CD4-positive, alpha-beta T cell treated with Interleukin-21 for 1 hour (primary cell): ENCODE measurements around the gene TAL2.
"Not testable (repeated sequence)": the region's sequence is repeated elsewhere in the genome, so short reads cannot be mapped to it uniquely, and the experiment has no call there.

Experiments
- DNase-seq: peaks from one replicate; pipeline ENCODE4 v3.0.0-alpha.2; 2020

Gene TAL2

DNA sequence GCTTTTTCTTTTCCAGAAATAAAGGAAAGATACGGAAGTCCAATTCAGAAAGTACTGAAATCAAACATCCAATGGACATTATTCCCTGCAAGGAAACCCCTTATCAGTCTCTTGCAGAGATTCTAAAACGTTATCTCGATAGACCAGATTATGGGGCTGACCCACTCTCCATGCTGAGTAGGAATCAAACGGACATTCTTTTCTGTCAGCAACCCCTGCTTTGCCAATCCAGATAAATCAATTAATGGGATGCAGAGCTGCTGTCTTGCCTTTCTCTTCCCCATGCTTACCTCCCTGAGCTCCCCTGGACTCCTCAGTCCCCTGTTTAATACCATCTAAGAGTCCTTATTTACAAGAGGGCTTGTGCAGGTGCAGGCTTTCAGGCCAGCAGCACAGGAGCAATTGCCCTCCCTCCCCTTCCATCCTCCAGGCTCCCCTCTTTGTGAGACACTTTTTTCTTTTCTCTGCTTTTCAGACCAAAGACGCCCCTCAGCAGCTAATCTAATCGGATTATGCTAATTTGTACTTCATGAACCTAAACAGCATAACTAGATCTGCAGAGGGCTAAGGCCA is 14.2 kb downstream of the TAL2 start:
- no peak for DNase-seq

DNA sequence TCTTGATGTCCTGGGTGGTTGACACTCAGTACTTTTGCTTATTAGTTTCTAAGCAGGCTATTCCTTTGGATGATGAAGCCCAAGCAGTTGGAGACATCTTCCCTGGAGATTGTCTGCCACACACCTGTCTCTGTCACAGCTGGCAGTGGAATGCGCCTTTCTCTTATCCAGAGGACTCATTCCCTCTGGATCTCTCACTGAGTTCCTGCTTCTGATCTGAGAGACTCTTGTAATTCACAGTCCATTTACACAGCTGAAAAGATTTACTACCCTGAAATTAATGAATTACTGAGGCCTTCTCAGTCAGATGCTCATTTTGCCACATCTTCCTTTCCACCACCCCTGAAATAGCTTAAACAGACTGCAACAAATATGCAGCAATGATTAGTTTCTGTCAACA is 15.9 kb downstream of the TAL2 start:
- no peak for DNase-seq

DNA sequence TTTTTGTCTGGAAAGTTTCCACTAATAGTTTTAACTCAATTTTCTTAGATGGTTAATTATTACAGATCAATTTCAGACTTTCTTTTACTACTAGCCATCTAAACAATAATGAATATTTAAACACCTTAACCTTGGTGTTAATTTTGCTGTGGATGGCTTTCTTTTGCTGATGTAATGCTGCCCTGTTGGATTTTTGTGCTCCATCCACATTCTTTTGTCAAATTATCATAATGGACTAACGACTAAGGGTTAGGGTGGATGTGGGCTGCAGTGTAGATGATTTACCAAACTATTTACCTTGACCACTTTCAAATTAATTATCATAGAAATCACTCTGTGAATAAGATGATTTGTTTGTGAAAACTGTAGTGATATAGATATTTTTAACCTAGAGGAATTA is 16.5 kb downstream of the TAL2 start:
- DNase-seq, result no peak

DNA sequence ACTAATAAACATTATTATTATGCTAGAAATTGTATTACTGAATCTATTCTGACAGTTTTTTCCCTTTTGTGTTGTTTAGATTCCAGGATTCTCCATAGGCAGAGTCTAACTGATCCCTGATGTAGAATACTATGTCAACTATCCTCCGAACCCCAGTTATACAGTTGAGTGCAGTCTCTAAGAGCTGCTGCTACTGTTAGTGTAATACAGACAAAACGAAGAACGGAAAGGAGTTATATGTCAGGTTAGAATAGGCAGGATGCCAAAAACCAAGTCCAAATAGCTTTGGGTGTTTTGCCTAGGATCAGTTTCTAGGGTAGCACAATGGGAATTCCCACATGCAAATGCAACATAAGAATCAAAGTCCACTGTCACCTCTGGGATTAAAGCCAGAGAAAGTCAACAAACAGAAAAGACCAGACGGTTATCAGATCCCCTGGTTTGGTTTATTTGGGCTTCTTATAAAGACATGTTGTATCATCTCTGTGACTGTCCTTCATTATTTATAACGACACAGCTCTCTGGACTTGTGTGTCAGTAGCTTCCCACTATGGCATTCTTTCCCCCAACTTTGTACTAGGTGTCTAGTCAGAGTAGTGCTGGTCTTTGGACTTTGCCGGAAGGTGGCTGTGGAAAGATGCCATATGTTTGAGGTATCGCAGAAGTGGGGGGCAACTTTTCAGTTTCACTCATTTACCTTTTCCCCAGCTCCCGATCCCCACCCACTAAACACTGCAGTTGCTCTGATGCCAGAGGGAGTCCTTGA is 17.2 kb downstream of the TAL2 start:
- DNase-seq, result no peak

DNA sequence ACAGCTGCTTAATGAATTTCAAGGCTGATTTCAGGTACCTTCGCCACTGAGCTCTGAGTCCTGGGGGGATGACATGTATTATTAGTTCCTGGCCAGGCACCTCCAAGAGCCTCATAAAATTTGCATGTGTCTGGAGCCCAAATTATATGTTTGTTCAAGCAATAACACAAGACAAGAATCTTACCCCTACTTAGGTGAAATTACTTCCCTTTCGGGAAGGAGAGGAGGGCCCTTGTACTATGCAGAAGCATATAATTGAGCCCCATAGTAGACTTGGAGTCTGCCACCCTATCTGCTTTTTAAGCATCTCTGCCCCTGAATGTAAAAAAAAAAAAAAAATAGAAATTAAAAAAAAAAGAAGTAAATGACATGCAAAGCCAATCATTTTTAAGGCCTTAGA is 19.1 kb downstream of the TAL2 start:
- no peak for DNase-seq

DNA sequence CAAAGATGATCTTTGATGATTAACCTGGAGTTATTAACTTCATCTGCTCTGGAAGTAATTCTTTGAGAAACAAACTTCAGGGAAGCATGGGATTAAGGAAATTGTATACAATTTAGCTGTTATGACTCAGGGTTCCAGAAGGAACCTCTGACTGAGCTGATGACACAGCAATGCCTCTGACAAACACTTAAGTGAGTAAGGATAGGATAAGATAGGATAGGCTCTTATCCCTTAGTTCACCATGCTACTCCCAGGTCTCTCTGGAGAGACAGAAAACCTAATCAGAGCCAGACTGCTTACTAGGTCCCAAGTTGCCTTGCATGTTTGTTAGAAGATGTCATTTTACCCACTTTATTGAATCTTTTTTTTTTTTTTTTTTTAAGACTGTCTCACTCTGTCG is 19.5 kb downstream of the TAL2 start:
- no peak for DNase-seq

DNA sequence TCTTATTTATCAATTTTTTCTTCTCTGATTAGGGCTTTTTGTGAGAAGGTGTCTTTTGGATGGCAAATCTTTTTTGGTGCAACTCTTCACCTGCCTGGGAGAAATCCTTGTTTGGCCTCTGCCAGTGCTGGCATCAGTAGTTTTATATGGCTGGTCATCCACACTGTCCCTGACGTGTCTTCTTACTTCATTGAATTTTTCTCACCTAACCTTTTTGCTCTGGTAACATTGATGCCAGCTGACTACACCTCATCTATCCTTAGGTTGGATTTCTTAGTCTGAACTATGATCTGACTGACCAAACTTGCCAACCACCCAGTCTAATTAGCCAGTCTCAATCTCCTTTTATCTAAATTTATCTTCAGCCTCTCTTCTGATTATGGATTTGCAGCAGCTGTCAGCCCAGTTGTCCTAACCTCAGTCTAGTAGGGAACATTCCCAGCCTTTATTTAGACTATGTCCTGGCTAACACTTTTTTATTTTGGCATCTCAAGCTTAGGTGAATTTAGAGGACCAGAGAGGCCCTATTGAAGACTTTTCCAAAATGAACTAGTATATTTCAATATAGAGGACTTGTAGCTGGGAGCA is 21.5 kb downstream of the TAL2 start:
- DNase-seq, result no peak

DNA sequence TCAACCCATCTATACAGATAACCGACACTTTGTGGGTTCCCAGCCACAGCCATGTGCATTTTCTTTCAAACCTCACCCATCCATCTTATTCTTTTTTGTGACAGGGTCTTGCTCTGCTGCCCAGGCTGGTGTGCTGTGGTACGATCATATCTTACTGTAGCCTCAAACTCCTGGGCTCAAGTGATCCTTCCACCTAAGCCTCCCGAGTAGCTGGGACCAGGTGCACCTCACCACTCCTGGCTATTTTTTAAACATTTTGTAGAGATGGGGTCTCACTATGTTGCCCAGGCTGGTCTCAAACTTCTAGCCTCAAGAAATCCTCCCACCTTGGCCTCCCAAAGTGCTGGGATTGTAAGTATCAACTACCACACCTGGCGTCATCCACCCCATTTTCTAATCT is 24.7 kb downstream of the TAL2 start:
- DNase-seq, result no peak

DNA sequence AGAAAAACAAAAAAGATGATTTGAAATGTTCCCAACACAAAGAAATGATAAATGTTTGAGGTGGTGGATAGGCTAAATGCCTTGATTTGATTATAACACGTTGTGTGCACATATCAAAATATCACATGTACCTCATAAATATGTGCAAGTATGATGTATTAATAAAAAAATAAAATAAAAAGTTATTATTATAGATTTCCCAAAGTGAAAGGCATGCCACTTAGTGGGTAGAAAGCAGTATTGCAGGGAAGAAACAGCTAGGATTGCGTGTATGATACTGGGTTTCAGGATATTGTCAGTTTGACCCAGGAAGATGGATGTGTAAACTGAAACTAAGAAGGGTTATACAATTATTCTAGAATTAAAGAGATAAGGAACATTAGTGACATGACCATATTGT is 28.5 kb downstream of the TAL2 start:
- DNase-seq, result no peak

DNA sequence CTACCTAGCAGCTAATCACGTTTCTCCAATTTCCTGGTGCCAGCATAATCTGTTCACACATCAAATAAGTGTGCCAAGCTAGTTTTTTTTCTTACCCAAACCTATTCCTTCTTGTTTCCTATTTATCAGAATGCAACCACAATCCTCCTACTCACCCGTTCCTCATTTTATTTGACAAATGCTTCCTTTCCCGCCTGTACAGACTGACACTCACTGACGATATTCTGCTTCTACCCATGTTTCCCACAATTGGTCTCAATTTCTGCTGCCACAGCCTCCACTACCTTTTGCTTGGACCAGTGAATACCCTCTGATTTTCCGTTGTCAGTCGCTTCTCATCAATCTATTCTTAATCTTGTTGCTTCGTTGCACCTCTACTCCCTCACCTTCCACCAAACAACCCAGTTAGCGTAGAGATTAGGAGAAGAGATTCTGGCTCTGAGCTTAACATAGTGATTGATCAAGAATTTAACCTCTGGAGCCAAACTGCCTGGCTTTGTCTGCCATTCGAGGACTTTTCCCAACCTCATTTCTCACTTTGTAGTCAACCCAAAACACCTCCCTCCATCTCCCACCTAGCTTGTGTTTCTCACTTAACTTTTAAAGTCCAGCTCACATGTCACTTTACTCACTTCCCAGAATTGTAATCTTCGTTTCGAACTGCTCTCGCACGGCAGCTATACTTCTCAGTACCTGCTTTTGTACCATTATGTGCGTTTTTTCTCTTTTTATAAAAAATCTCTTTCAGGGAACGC is 31.4 kb downstream of the TAL2 start:
- DNase-seq, result peak; percentile 1

DNA sequence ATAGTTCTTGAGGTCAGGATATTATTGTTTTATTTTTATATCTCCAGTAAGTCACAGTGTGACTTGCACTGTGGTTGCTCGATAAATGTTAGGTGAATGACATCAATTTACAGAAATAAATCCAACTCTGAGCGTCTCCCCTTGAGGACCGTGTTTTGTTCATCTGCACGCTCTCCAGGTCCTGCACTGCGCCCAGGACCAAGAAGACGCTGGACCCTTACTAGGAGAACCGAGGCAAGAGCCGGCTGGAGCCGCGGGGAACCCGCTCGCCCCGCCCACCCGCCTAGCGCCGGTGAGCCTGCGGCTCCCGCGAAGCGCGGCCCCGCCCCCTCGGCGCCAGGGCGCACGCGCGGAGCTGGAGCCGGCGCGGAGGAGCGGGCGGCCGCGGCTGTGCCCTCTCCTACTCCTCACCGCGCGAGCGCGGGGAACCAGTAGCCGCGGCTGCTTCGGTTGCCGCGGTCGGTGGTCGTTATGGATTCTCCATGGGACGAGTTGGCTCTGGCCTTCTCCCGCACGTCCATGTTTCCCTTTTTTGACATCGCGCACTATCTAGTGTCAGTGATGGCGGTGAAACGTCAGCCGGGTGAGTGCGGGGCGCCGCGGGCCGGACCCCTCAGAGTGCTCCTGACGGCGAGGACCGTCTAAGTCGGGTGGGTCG is 32.1 kb downstream of the TAL2 start, which contains the start of gene TMEM38B:
TSS of gene TMEM38B (plus strand) at position 352 of the 658 bp plus-strand sequence. CDS start at position 472, 120 bp downstream.
- peak; percentile 76 for DNase-seq

DNA sequence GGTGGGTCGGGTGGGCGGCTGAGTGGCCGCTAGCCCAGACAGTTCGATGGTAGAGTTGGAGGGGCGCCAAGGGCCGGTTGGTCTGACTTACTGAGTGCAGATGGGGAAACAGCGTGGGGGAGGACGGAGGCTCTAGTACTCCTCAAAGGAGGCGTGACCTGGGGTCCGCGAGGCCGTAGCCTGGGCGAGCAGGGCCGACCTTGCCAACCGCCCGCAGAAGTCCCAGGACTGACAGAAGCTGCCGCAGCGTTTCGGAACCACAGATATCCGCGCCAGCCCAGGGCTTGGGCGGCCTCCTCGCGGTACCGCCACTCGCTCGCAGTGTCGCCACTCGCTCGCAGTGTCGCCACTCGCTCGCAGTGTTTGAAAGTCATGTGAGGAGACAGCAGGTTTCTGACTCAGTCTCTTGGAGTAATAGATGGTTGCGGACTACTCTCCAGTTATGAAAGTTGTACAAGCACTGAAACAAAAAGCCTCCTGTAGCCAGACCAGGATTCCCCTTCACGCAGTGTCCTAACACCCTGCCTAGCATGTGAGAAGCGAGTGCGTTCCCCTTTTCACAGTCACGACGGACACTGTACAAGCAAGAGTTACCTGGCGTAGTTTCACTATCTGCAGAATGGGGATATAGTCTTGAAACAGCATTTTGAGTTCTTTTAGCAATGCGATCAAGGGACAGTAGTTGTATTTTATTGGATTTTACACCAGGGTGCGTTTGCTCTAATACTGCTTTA is 32.8 kb downstream of the TAL2 start:
- peak; percentile 50 for DNase-seq

DNA sequence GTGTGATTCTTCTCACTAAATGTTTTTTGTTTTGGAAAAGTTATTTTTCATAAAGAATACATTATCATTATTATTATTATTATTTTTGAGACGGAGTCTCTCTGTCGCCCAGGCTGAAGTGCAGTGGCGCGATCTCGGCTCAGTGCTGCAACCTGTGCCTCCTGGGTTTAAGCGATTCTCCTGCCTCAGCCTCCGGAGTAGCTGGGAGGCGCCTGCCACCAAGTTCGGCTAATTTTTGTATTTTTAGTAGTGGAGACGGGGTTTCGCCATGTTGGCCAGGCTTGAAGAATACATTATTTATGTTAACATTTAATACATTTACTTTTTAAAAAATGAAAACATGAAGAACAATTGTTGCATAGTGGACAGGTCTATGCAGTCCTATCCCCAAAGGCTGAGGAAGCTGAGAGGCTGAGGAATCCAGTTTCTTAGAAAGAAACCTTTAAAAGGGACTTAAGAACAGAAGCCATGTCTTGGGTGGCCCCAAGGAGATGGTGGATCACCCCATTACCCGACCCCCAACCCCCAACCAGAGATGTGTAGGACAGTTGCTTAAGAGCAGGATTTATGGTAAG is 34.0 kb downstream of the TAL2 start:
- no peak for DNase-seq

DNA sequence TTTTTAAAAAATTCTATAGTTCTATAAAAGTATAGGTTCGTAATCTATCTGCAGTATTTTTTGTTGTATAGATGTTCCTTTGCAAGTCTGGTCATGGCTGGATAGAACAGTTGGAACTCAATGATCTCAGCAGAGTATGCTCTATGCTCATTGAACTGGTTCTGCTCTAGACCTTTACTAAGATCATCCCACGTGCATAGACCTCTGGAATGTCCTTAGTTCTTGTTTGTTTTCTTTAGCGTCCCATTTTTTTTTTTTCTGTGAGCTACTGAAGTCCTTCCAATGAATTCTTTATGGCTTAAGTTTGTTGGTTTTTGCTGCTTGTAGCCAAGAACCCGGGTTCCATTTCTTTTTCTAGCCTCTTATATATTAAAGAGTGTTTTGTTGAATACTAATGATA is 35.6 kb downstream of the TAL2 start:
- no peak for DNase-seq

DNA sequence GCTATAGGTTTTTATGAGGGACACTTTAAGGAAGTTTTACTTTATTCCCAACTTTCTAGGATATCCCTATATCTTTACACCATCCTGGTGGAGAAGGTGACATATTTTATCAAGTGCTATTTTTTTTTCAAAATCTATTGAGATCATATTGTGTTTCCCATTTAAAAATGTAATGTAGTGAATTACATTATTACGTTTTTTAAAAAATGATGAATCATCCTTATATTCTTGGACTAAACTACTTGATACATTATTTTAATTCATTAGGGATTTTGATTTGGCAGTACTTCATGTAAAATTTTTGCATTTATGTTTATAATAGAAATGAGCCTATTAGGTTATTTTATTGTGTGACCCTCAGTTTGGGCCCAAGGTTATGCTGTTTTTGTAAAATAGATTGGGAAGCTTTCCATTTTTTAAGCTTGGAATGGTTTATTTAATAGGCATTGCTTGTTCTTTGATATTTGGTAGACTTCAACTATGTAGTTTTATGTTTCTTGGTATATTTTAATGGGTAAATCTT is 36.2 kb downstream of the TAL2 start:
- no peak for DNase-seq

DNA sequence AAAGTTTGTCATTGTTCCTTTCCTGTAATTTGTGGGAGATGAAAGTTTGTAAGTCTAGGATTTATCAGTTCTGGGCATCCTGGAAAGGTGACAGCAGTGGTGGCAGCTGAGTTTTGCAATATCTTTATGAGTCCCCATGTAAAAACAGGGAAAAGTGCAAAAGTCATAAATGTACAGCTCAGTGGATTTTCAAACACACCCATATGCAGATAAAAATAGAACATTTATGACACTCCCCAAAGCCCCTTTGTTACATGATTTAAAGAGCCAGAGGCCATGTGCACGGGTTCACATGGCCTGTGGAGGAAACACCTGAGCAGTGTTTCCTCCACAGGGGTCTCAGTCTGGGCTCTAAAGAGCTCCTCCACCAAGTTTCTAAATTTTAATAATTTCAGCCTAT is 38.4 kb downstream of the TAL2 start:
- DNase-seq, result no peak

DNA sequence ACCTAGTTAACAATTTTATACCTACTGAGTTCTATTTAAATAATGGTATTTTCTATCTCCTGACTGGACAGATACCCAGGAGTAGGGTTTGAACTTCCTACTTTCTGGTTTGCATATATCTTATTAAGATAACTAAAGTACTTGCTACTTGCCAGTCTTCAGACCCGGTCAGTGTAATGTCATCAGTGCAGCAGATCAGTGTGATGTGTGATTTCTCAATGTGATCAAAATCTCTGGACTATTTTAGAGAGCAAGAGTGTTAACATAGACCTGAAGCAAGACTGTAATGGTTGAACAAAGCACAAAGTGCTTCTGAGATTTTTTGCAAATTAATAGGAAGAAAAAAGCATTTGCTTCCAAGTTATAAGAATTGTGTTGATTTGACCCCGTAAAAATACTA is 38.9 kb downstream of the TAL2 start:
- DNase-seq, result no peak

DNA sequence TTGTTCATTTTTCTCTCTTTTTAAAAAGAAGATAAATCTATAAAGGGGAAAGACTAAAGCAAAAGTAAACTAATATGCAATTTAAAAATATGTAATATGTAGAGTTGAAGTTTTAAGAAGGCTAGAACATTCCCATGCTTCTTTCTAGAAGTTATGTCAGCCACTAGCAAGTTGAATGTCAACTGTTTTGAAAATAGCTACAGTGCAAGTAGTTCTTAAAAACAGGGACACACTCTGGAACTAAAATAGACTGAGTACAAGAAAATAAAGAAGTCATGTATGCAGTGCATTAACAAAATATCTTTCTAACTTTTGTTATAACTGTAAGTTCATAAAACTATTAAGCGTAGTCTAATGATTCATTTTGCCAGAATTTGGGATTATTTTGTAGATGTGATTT is 40.0 kb downstream of the TAL2 start:
- no peak for DNase-seq

DNA sequence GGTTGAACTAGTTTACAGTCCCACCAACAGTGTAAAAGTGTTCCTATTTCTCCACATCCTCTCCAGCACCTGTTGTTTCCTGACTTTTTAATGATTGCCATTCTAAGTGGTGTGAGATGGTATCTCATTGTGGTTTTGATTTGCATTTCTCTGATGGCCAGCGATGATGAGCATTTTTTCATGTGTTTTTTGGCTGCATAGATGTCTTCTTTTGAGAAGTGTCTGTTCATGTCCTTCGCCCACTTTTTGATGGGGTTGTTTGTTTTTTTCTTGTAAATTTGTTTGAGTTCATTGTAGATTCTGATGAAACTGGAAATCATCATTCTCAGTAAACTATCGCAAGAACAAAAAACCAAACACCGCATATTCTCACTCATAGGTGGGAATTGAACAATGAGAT is 41.4 kb downstream of the TAL2 start:
- DNase-seq, result not testable (repeated sequence)

DNA sequence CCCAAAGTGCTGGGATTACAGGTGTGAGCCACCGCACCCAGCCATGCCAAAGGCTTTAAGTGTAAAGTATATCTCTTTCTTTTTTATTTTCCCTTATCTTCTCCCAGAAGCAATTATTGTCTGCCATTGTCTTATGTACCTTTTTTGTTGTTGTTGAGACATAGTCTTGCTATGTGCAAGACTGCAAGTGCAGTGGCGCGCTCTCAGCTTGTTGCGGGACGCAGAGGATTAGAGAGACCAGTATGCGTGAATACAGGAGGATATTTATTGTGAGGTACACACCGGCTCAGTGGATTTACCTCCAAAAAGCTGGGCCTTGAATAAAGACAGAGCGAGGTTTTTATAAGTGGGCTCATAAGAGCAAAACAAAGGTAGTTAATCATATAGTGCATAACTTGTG is 43.9 kb downstream of the TAL2 start:
- no peak for DNase-seq

DNA sequence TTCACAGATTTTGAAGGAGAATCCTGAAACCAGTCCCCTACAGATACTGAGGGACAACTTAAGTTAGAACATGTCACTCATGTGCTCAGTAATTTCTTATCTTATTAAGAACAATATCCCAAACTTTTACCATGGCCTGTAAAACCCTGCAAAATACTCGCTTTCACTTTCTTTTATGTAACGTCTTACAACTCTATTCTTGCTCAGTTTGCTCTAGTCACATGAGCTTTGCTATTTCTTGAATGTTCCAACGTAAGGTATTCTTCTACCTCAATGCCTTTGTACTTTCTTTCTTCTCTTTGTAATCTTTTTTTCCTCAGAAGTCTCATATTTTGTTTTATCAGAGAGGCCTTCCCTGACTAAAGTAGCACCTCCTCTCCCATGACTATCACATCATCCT is 46.1 kb downstream of the TAL2 start:
- peak; percentile 1 for DNase-seq

DNA sequence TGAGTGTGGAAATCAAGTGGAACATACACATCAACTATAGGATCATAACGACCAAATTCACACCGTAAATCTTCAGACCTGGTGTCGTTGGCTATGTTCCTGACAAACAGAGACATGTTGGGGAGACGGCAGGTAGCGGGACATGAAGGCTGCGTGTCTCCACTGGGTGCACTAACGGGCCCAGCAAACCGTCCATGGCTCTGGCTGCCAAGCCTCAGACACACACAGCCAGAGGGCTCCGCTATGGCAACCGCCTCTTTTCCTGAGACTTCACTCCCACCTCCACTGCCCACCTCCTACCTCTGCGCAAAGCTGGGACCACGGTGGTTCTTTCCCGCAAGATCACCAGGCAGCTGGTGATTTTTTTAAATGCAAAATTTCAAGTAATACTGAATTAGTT is 48.4 kb downstream of the TAL2 start:
- DNase-seq, result no peak
